HEK293T (cell line): ENCODE measurements around the gene CIROP.

Source experiments
- CTBP1 ChIP-seq: fragments of 450-650 bp; IDR thresholded peaks from 2 replicates; pipeline ENCODE4 v1.6.1; 2016; ENCODE audit warnings: borderline replicate concordance
- FOXK2 ChIP-seq: fragments of 450-650 bp; IDR thresholded peaks from 2 replicates; pipeline ENCODE4 v1.6.1; 2016; ENCODE audit warnings: mild to moderate bottlenecking
- FOXM1 ChIP-seq: fragments of 450-650 bp; IDR thresholded peaks from 2 replicates; pipeline ENCODE4 v1.6.1; 2017; ENCODE audit warnings: mild to moderate bottlenecking, borderline replicate concordance
- PKNOX1 ChIP-seq: fragments of 450-650 bp; IDR thresholded peaks from 2 replicates; pipeline ENCODE4 v1.6.1; 2016

- TF ChIP-seq FOXK2, result no peak
- TF ChIP-seq PKNOX1, result no peak
- no peak for TF ChIP-seq FOXM1
- no peak for TF ChIP-seq CTBP1
These were observed 35.4 kb downstream of the CIROP start for GRCh38 chr14:23069413-23069806.
